Right lobe of liver (tissue), 6 donors: ENCODE results near the gene TRMT1. TPM values are rescaled to one million over a fixed set of nuclear protein-coding genes. Genes with fewer than 3 reads are reported as not detected.
A peak's percentile ranks its signal among the peaks of the same experiment; 100 is the strongest.

ENCODE experiments used
- ATAC-seq, 4 donors: fragments of 200-7000 bp; cut with Tn5 transposase; one replicate each; pipeline ENCODE4 v1.9.1; 2020; ENCODE audit warnings: mild to moderate bottlenecking in 4 of 4, moderate library complexity in 4 of 4
- DNase-seq, 3 donors: peaks; one replicate each; pipeline ENCODE4 v3.0.0-alpha.2; 2020
- H3K27ac ChIP-seq, 3 donors: fragments of 200-600 bp; one replicate each; pipeline ENCODE4 v1.8.0; 2022
- H3K27me3 ChIP-seq, 2 donors: fragments of 200-600 bp; one replicate each; pipeline ENCODE4 v1.8.0; 2022
- H3K36me3 ChIP-seq, 4 donors: fragments of 200-600 bp; sonication (generic) in 1 of 4; one replicate each; pipeline versions ENCODE4 v1.5.1 to v1.8.0; 2017 to 2022; ENCODE audit warnings: control low read depth in 1 of 4
- H3K4me1 ChIP-seq, 4 donors: fragments of 200-600 bp; sonication (generic) in 1 of 4; one replicate each; pipeline versions ENCODE4 v1.5.1 to v1.8.0; 2017 to 2022; ENCODE audit warnings: control low read depth in 1 of 4
- H3K4me3 ChIP-seq, 3 donors: fragments of 200-600 bp; one replicate each; pipeline ENCODE4 v1.8.0; 2022
- H3K9me3 ChIP-seq, 4 donors: fragments of 200-600 bp; sonication (generic) in 1 of 4; one replicate each; pipeline versions ENCODE4 v1.5.1 to v1.8.0; 2017 to 2022; ENCODE audit warnings: control low read depth in 1 of 4
- POLR2A ChIP-seq: fragments of 450-650 bp; IDR thresholded peaks from one replicate; pipeline ENCODE4 v1.6.1; 2017; ENCODE audit warnings: antibody characterized with exemption, mild to moderate bottlenecking
- WGBS: methylation state at CpG from one replicate; pipeline ENCODE4 v1.1.6; 2018; ENCODE audit warnings: low coverage, low lambda C conversion rate; ENCODE audit not compliant: insufficient coverage; ENCODE audit errors: missing lambda C conversion rate; 5-methylcytosine and 5-hydroxymethylcytosine counted together
- intact Hi-C, 2 donors: fragments of 100-400 bp; cut with DNase I; formaldehyde crosslinking; loops; one replicate each; pipeline versions ENCODE4 v1.11.2 to v1.14.1; 2022
- total RNA-seq, 6 experiments: library from RNA; depleted of rRNA in 2 of 6; stranded (reverse); fragments of >200 nt in 2 of 6; fragmentation: NEBNext Ultra II Directional in 3 of 6; extraction: Animal tissue kit (Norgen Biotek cat#: 25700) in 3 of 6; gene quantifications; one replicate each; pipeline versions ENCODE4 v1.1.0 to v1.2.4, GENCODE V29; 2016 to 2023
- TF ChIP-seq, protein P1 (sequence below), 4 donors: fragments of 200-600 bp in 3 of 4; fragments of 450-650 bp in 1 of 4; IDR thresholded peaks; one replicate each; pipeline versions ENCODE4 v1.5.1 to v1.8.0; 2016 to 2022; ENCODE audit warnings: antibody characterized with exemption in 4 of 4, mild to moderate bottlenecking in 2 of 4
- donor health status: DM: no; HTN: yes; CAD: no.
- donor health status: DM: no; HTN: no; CAD: no.
- donor health status: DM: no; HTN: no; CAD: no.
- donor health status: DM: no; HTN: yes; CAD: no.
- donor health status: DM: no; HTN: yes; CAD: no.

Gene TRMT1
- total RNA-seq, 6 experiments from 2014 or later, result 15.0 to 20.5 (median 17.2) TPM

DNA sequence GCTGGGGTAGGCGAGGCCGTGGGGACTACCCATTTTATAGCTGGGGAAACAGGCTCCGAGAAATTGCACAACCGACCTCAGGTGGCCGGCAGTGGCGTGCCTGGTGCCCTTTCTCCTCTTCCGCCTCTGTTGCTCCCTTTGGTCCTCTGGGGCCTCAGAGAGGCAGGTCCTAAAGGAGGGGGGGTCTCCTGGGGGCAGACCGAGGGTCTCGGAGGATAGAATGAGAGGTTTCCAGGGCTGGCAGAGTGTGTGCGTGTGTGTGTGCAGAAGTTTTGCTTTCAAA is 22.3 kb upstream of the TRMT1 start:
- intact Hi-C loops, result no loop called here

GRCh38 chr19:13138171-13138915 is 21.8 kb upstream of the TRMT1 start:
- DNase-seq, result no peak
- Histone ChIP-seq H3K4me1 (no peaks in the 10 kb centered on the region), H3K9me3 (no peaks in the 10 kb centered on the region), H3K27me3 (no peaks in the 10 kb centered on the region), H3K36me3 (peaks cover 0 to 22% (median 5%) of the 10 kb centered on the region in 4 donors), H3K27ac (no peak overlapping the region), H3K4me3 (no peak overlapping the region)
- no peak for ATAC-seq
- no peak for TF ChIP-seq POLR2A
- TF ChIP-seq, protein P1, sequence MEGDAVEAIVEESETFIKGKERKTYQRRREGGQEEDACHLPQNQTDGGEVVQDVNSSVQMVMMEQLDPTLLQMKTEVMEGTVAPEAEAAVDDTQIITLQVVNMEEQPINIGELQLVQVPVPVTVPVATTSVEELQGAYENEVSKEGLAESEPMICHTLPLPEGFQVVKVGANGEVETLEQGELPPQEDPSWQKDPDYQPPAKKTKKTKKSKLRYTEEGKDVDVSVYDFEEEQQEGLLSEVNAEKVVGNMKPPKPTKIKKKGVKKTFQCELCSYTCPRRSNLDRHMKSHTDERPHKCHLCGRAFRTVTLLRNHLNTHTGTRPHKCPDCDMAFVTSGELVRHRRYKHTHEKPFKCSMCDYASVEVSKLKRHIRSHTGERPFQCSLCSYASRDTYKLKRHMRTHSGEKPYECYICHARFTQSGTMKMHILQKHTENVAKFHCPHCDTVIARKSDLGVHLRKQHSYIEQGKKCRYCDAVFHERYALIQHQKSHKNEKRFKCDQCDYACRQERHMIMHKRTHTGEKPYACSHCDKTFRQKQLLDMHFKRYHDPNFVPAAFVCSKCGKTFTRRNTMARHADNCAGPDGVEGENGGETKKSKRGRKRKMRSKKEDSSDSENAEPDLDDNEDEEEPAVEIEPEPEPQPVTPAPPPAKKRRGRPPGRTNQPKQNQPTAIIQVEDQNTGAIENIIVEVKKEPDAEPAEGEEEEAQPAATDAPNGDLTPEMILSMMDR (IDR thresholded peaks at IDR 0.05), result no peak
- 77% methylated on average over 3 of the region's 40 CpGs for WGBS
- intact Hi-C loops, result no loop called here

More for the DNA sequence above, 22.3 kb upstream of the TRMT1 start:
- Histone ChIP-seq H3K27ac (no peak overlapping the region), H3K36me3 (peaks cover 0 to 22% (median 5%) of the 10 kb centered on the region in 4 donors), H3K27me3 (no peaks in the 10 kb centered on the region), H3K4me1 (no peaks in the 10 kb centered on the region), H3K4me3 (no peak overlapping the region), H3K9me3 (no peaks in the 10 kb centered on the region)
- DNase-seq (no peak), ATAC-seq (peak in 1 of 4 donors; percentile 17)
- WGBS, result 28% methylated on average over 6 of the region's 10 CpGs
- no peak for TF ChIP-seq POLR2A
- TF ChIP-seq, protein P1 (IDR thresholded peaks at IDR 0.05), result no peak

DNA sequence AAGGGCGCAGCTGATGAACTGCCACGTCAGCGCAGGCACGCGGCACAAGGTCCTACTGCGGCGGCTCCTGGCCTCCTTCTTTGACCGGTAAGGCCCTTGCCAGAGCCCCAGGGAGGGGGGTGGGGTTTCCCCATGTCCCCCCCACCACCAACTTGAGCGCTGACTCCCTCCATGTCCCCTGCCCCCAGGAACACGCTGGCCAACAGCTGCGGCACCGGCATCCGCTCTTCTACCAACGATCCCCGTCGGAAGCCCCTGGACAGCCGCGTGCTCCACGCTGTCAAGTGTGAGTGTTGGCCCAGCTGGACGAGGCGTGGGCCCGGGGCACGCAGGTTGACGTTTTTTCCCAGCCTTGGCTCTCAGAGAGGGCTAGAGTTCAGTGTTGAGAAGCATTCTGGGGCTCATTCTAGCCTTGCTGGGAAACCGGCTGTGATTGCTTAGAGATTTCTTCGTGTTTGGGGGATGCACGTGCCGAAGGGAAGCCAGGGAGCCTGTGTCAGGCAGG is 20.8 kb upstream of the TRMT1 start:
- intact Hi-C loops, result no loop called here
- Histone ChIP-seq H3K9me3 (no peaks in the 10 kb centered on the region), H3K36me3 (peaks cover 0 to 22% (median 5%) of the 10 kb centered on the region in 4 donors), H3K4me3 (no peak overlapping the region), H3K4me1 (no peaks in the 10 kb centered on the region), H3K27ac (no peak overlapping the region), H3K27me3 (no peaks in the 10 kb centered on the region)
- 40% methylated on average over 1 of the region's 28 CpGs for WGBS
- DNase-seq (no peak), ATAC-seq (no peak)
- TF ChIP-seq POLR2A, result no peak
- TF ChIP-seq, protein P1 (IDR thresholded peaks at IDR 0.05), result no peak

GRCh38 chr19:13135068-13136062 is 18.8 kb upstream of the TRMT1 start:
- intact Hi-C loops, result no loop called here
- WGBS, result no CpG with 5 or more reads among the region's 60 CpGs

More at GRCh38 chr19:13135068-13136062, 18.8 kb upstream of the TRMT1 start:
- H3K36me3 ChIP-seq, result peaks cover 0 to 22% (median 5%) of the 10 kb centered on the region in 4 donors
- DNase-seq (no peak), ATAC-seq (no peak)
- TF ChIP-seq POLR2A, result no peak
- TF ChIP-seq, protein P1 (IDR thresholded peaks at IDR 0.05), result no peak
- no peaks in the 10 kb centered on the region for H3K4me1 ChIP-seq
- H3K4me3 ChIP-seq, result no peak overlapping the region
- no peak overlapping the region for H3K27ac ChIP-seq
- H3K9me3 ChIP-seq, result no peaks in the 10 kb centered on the region
- H3K27me3 ChIP-seq, result no peaks in the 10 kb centered on the region
